HepG2 (cell line): ENCODE measurements around the gene GGA1. TPM values are rescaled to one million over a fixed set of nuclear protein-coding genes. Genes with fewer than 3 reads are reported as not detected.

ENCODE experiments used
- ATF7-NPFF ChIP-seq: sonication (generic); formaldehyde crosslinking; IDR thresholded peaks from 2 replicates; pipeline ENCODE4 v1.8.1; 2023; ENCODE audit warnings: mild to moderate bottlenecking, low read depth, missing genetic modification reagents, moderate library complexity
- CBX5 ChIP-seq: sonication (generic); formaldehyde crosslinking; IDR thresholded peaks from 2 replicates; pipeline ENCODE4 v1.4.0; 2020; ENCODE audit warnings: missing genetic modification reagents, borderline replicate concordance
- CEBPG ChIP-seq: IDR thresholded peaks from 2 replicates; pipeline ENCODE4 v1.6.1; 2016
- HDAC2 ChIP-seq: sonication (generic); formaldehyde crosslinking; IDR thresholded peaks from 2 replicates; pipeline ENCODE4 v1.4.0; 2020; ENCODE audit warnings: missing genetic modification reagents
- KDM4B ChIP-seq: sonication (generic); formaldehyde crosslinking; IDR thresholded peaks from 2 replicates; pipeline ENCODE4 v1.4.0; 2020; ENCODE audit warnings: missing genetic modification reagents
- KLF9 ChIP-seq: IDR thresholded peaks from 2 replicates; pipeline ENCODE4 v1.6.1; 2016; ENCODE audit warnings: low read depth
- MZF1 ChIP-seq: sonication (generic); formaldehyde crosslinking; IDR thresholded peaks from 2 replicates; pipeline ENCODE4 v1.8.1; 2023; ENCODE audit warnings: mild to moderate bottlenecking, missing genetic modification reagents, borderline replicate concordance
- PHF8 ChIP-seq: sonication (generic); formaldehyde crosslinking; IDR thresholded peaks from 2 replicates; pipeline ENCODE4 v1.5.0; 2020; ENCODE audit warnings: missing genetic modification reagents
- PPARG ChIP-seq: conservative IDR thresholded peaks from 2 replicates; pipeline ENCODE4 v1.6.1; 2016; ENCODE audit warnings: missing biosample characterization, missing genetic modification reagents
- SAP130 ChIP-seq: IDR thresholded peaks from 2 replicates; pipeline ENCODE4 v1.6.1; 2016; ENCODE audit warnings: low read depth
- SSRP1 ChIP-seq: IDR thresholded peaks from 2 replicates; pipeline ENCODE4 v1.6.1; 2016; ENCODE audit warnings: control low read depth
- ZNF101 ChIP-seq: sonication (generic); formaldehyde crosslinking; IDR thresholded peaks from 2 replicates; pipeline ENCODE4 v1.4.0; 2020; ENCODE audit warnings: mild to moderate bottlenecking, low read depth, missing genetic modification reagents, borderline replicate concordance
- ZNF263 ChIP-seq: sonication (generic); formaldehyde crosslinking; IDR thresholded peaks from 2 replicates; pipeline ENCODE4 v1.4.0; 2020; ENCODE audit warnings: missing genetic modification reagents
- ZNF749 ChIP-seq: sonication (generic); formaldehyde crosslinking; IDR thresholded peaks from 2 replicates; pipeline ENCODE4 v1.8.0; 2022; ENCODE audit warnings: mild to moderate bottlenecking, missing genetic modification reagents, moderate library complexity, borderline replicate concordance
- ZNF879 ChIP-seq: sonication (generic); formaldehyde crosslinking; IDR thresholded peaks from 2 replicates; pipeline ENCODE4 v1.8.1; 2023; ENCODE audit warnings: missing genetic modification reagents
- ZSCAN9 ChIP-seq: IDR thresholded peaks from 2 replicates; pipeline ENCODE4 v1.6.1; 2016; ENCODE audit warnings: borderline replicate concordance
- polyA plus RNA-seq, 8 experiments: library from polyadenylated mRNA; depleted of rRNA in 3 of 8; stranded (reverse) in 7 of 8; unstranded in 1 of 8; fragments of >200 nt; fragmentation: Illumina TruSeq in 4 of 8; extraction: Trizol in 4 of 8; gene quantifications; 2 replicates each; pipeline versions ENCODE4 v1.2.1 to v1.2.3, GENCODE V29; 2011 to 2016; ENCODE audit warnings: low read depth in 4 of 8, missing spikeins in 1 of 8, mixed read lengths in 1 of 8; ENCODE audit not compliant: insufficient read depth in 1 of 8
- total RNA-seq, 5 experiments: library from RNA; depleted of rRNA; stranded (reverse); fragments of >200 nt; fragmentation: Illumina TruSeq; extraction: Trizol; gene quantifications; 2 replicates each; pipeline ENCODE4 v1.2.3, GENCODE V29; 2016; ENCODE audit warnings: low read depth in 1 of 5
- TF ChIP-seq, protein P1 (sequence below): sonication (generic); formaldehyde crosslinking; IDR thresholded peaks from 2 replicates; pipeline ENCODE4 v1.4.0; 2020; ENCODE audit warnings: missing genetic modification reagents, borderline replicate concordance
- TF ChIP-seq, protein P2 (sequence below): sonication (generic); formaldehyde crosslinking; IDR thresholded peaks from 2 replicates; pipeline ENCODE4 v1.5.0; 2020; ENCODE audit warnings: mild to moderate bottlenecking, missing genetic modification reagents
- TF ChIP-seq, protein P3 (sequence below): sonication (generic); formaldehyde crosslinking; conservative IDR thresholded peaks from 2 replicates; pipeline ENCODE4 v1.8.0; 2022; ENCODE audit warnings: low read depth, missing genetic modification reagents
- TF ChIP-seq, protein P4 (sequence below): sonication (generic); formaldehyde crosslinking; IDR thresholded peaks from 2 replicates; pipeline ENCODE4 v1.9.0; 2021; ENCODE audit warnings: missing genetic modification reagents, mild to moderate bottlenecking, borderline replicate concordance

Gene GGA1
- total and polyA plus RNA-seq, 2 of the 13 experiments (the other 11 are each of a cell fraction or from before 2014, with no cell fraction given): 29.1 to 87.2 TPM

DNA sequence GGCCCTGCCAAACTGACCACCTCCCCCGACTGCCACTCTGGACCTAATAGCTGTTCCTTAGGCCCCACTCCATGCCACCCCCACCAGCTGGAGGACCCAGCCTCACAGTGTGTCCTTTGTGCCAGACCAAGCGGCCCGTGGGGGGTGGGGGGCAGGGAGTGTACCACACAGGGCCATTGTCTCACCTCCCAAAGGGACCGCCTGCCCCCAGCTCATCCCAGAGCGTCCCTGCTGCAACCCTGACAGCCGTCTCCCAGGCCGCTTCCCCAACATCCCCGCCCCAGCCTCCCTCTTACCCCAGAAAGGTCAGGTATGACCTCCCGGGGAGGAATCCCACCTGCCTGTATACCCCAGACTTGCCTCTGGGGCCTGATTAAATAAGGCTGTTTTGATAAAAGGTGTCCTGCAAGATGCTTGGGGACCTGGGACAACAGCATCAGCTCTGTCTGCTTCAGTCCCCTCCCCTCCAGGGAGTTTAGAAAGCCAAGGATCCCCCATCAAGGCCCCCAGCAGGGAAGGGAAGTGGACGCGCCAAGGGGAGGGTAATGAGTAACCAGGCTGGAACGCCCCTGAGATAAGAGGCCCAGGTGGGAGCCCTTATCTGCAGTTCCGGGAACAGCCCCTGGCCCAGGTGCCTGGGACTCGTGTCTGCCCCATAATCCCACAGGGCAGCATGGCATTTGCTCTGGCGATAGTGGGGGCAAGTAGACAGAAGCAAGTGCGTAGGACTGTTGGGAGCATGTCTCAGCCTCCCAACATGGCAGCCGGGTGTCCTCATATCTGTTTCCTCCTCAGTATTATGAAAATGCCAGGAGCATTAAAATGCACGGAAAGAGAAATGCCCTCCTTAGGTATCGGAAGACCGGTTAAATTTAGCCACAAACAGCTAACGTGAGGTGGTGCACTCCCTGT is 39.4 kb upstream of the GGA1 start (continued):
- TF ChIP-seq, protein P1, sequence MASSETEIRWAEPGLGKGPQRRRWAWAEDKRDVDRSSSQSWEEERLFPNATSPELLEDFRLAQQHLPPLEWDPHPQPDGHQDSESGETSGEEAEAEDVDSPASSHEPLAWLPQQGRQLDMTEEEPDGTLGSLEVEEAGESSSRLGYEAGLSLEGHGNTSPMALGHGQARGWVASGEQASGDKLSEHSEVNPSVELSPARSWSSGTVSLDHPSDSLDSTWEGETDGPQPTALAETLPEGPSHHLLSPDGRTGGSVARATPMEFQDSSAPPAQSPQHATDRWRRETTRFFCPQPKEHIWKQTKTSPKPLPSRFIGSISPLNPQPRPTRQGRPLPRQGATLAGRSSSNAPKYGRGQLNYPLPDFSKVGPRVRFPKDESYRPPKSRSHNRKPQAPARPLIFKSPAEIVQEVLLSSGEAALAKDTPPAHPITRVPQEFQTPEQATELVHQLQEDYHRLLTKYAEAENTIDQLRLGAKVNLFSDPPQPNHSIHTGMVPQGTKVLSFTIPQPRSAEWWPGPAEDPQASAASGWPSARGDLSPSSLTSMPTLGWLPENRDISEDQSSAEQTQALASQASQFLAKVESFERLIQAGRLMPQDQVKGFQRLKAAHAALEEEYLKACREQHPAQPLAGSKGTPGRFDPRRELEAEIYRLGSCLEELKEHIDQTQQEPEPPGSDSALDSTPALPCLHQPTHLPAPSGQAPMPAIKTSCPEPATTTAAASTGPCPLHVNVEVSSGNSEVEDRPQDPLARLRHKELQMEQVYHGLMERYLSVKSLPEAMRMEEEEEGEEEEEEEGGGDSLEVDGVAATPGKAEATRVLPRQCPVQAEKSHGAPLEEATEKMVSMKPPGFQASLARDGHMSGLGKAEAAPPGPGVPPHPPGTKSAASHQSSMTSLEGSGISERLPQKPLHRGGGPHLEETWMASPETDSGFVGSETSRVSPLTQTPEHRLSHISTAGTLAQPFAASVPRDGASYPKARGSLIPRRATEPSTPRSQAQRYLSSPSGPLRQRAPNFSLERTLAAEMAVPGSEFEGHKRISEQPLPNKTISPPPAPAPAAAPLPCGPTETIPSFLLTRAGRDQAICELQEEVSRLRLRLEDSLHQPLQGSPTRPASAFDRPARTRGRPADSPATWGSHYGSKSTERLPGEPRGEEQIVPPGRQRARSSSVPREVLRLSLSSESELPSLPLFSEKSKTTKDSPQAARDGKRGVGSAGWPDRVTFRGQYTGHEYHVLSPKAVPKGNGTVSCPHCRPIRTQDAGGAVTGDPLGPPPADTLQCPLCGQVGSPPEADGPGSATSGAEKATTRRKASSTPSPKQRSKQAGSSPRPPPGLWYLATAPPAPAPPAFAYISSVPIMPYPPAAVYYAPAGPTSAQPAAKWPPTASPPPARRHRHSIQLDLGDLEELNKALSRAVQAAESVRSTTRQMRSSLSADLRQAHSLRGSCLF: no peak
- TF ChIP-seq, protein P2, sequence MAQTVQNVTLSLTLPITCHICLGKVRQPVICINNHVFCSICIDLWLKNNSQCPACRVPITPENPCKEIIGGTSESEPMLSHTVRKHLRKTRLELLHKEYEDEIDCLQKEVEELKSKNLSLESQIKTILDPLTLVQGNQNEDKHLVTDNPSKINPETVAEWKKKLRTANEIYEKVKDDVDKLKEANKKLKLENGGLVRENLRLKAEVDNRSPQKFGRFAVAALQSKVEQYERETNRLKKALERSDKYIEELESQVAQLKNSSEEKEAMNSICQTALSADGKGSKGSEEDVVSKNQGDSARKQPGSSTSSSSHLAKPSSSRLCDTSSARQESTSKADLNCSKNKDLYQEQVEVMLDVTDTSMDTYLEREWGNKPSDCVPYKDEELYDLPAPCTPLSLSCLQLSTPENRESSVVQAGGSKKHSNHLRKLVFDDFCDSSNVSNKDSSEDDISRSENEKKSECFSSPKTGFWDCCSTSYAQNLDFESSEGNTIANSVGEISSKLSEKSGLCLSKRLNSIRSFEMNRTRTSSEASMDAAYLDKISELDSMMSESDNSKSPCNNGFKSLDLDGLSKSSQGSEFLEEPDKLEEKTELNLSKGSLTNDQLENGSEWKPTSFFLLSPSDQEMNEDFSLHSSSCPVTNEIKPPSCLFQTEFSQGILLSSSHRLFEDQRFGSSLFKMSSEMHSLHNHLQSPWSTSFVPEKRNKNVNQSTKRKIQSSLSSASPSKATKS (CRISPR knock-in tag): no peak
- TF ChIP-seq PHF8 (CRISPR knock-in tag) (peak; percentile 15; the same call in 1 of the 2 replicates), ZNF879 (CRISPR knock-in tag) (no peak), ZNF263 (CRISPR knock-in tag) (peak; percentile 55; the same call in 1 of the 2 replicates), KLF9 (CRISPR knock-in tag) (0 out of 2 replicates have a peak, but pooled peaks have one; percentile 41), ZSCAN9 (CRISPR knock-in tag) (peak; percentile 76), SSRP1 (peak; percentile 87; the same call in 1 of the 2 replicates), CBX5 (CRISPR knock-in tag) (no peak; the same call in 1 of the 2 replicates), ATF7-NPFF (CRISPR knock-in tag) (no peak; the same call in 1 of the 2 replicates), ZNF749 (CRISPR knock-in tag) (peak; percentile 43; the same call in 1 of the 2 replicates), ZNF101 (CRISPR knock-in tag) (no peak), MZF1 (CRISPR knock-in tag) (no peak), PPARG (CRISPR knock-in tag) (peak; percentile 80), HDAC2 (CRISPR knock-in tag) (peak; percentile 57), CEBPG (CRISPR knock-in tag) (peak; percentile 23), SAP130 (peak; percentile 84), KDM4B (CRISPR knock-in tag) (0 out of 2 replicates have a peak, but pooled peaks have one; percentile 44)
- TF ChIP-seq, protein P3, sequence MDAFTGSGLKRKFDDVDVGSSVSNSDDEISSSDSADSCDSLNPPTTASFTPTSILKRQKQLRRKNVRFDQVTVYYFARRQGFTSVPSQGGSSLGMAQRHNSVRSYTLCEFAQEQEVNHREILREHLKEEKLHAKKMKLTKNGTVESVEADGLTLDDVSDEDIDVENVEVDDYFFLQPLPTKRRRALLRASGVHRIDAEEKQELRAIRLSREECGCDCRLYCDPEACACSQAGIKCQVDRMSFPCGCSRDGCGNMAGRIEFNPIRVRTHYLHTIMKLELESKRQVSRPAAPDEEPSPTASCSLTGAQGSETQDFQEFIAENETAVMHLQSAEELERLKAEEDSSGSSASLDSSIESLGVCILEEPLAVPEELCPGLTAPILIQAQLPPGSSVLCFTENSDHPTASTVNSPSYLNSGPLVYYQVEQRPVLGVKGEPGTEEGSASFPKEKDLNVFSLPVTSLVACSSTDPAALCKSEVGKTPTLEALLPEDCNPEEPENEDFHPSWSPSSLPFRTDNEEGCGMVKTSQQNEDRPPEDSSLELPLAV (CRISPR knock-in tag): no peak; the same call in 1 of the 2 replicates
- TF ChIP-seq, protein P4, sequence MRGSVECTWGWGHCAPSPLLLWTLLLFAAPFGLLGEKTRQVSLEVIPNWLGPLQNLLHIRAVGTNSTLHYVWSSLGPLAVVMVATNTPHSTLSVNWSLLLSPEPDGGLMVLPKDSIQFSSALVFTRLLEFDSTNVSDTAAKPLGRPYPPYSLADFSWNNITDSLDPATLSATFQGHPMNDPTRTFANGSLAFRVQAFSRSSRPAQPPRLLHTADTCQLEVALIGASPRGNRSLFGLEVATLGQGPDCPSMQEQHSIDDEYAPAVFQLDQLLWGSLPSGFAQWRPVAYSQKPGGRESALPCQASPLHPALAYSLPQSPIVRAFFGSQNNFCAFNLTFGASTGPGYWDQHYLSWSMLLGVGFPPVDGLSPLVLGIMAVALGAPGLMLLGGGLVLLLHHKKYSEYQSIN (CRISPR knock-in tag): no peak
